K562 (cell line): ENCODE results near the gene NLGN3. TPM values are rescaled to one million over a fixed set of nuclear protein-coding genes. Genes with fewer than 3 reads are reported as not detected.

Source experiments
- ELF4 ChIP-seq: fragments of 450-650 bp; formaldehyde crosslinking; IDR thresholded peaks from 2 replicates; pipeline ENCODE4 v1.4.0; 2022; ENCODE audit warnings: missing genetic modification characterization
- KLF16 ChIP-seq: IDR thresholded peaks from 2 replicates; pipeline ENCODE4 v1.6.1; 2016; ENCODE audit warnings: antibody characterized with exemption
- MAZ ChIP-seq, 2 experiments: fragments of 450-650 bp in 1 of 2; sonication (generic) in 1 of 2; formaldehyde crosslinking; IDR thresholded peaks in 1 of 2; conservative IDR thresholded peaks in 1 of 2; 2 replicates each; pipeline versions ENCODE4 v1.4.0 to v1.5.0; 2020; ENCODE audit warnings: mild to moderate bottlenecking in 1 of 2, missing genetic modification reagents in 1 of 2
- NCOA1 ChIP-seq: fragments of 450-650 bp; IDR thresholded peaks from 2 replicates; pipeline ENCODE4 v1.6.1; 2016; ENCODE audit warnings: low read depth
- RAD21 ChIP-seq, 2 experiments: fragments of 250-450 bp in 1 of 2; fragments of 450-650 bp in 1 of 2; sonication (Bioruptor Pico) in 1 of 2; formaldehyde crosslinking in 1 of 2; IDR thresholded peaks in 1 of 2; conservative IDR thresholded peaks in 1 of 2; 2 replicates each; pipeline versions ENCODE4 v1.4.0 to v1.8.0; 2020 to 2022; ENCODE audit warnings: mild to moderate bottlenecking in 2 of 2, moderate library complexity in 1 of 2
- SMC3 ChIP-seq: conservative IDR thresholded peaks from 2 replicates; pipeline ENCODE4 v1.6.1; 2011; ENCODE audit warnings: low read depth, low read length, improper control_type of control experiment; ENCODE audit not compliant: insufficient read depth
- SP1 ChIP-seq: sonication (generic); formaldehyde crosslinking; IDR thresholded peaks from 2 replicates; pipeline ENCODE4 v1.8.1; 2022; ENCODE audit warnings: mild to moderate bottlenecking, missing genetic modification reagents
- TOE1 ChIP-seq, 2 experiments: fragments of 450-650 bp in 1 of 2; sonication (generic) in 1 of 2; formaldehyde crosslinking in 1 of 2; IDR thresholded peaks; 2 replicates each; pipeline versions ENCODE4 v1.7.1 to v1.8.0; 2016 to 2022; ENCODE audit warnings: borderline replicate concordance in 2 of 2, mild to moderate bottlenecking in 2 of 2, antibody characterized with exemption in 1 of 2, inconsistent platforms in 1 of 2, low read depth in 1 of 2, missing genetic modification reagents in 1 of 2, moderate library complexity in 1 of 2
- ZNF121 ChIP-seq: sonication (generic); formaldehyde crosslinking; conservative IDR thresholded peaks from 2 replicates; pipeline ENCODE4 v1.8.0; 2022; ENCODE audit warnings: missing genetic modification reagents
- polyA plus RNA-seq, 8 experiments: library from polyadenylated mRNA; depleted of rRNA in 4 of 8; stranded (reverse) in 5 of 8; unstranded in 3 of 8; fragments of >200 nt; fragmentation: Nextera tagmentation in 2 of 8; fragmentation: Illumina TruSeq in 1 of 8; extraction: Ambion mirVana in 2 of 8; extraction: Trizol in 1 of 8; gene quantifications; 2 replicates each; pipeline versions ENCODE4 v1.2.1 to v1.2.3, GENCODE V29; 2011 to 2014; ENCODE audit warnings: inconsistent platforms in 1 of 8, missing spikeins in 1 of 8
- total RNA-seq, 7 experiments: library from RNA; depleted of rRNA in 6 of 7; stranded (reverse); fragments of >200 nt in 6 of 7; fragmentation: Illumina TruSeq in 2 of 7; extraction: Trizol in 2 of 7; gene quantifications; 2 replicates each; pipeline versions ENCODE4 v1.2.1 to v1.2.3, GENCODE V29; 2011 to 2021; ENCODE audit warnings: low replicate concordance in 1 of 7
- TF ChIP-seq, protein P1 (sequence below): fragments of 250-450 bp; sonication (Bioruptor Pico); IDR thresholded peaks from 2 replicates; pipeline ENCODE4 v1.5.0; 2021
- TF ChIP-seq, protein P2 (sequence below): sonication (generic); formaldehyde crosslinking; IDR thresholded peaks from 2 replicates; pipeline ENCODE4 v1.8.1; 2022; ENCODE audit warnings: missing genetic modification reagents
- TF ChIP-seq, protein P3 (sequence below): fragments of 450-650 bp; formaldehyde crosslinking; IDR thresholded peaks from 2 replicates; pipeline ENCODE4 v1.4.0; 2020; ENCODE audit warnings: mild to moderate bottlenecking, moderate library complexity
- TF ChIP-seq, protein P4 (sequence below): conservative IDR thresholded peaks from 2 replicates; pipeline ENCODE4 v1.6.1; 2011; ENCODE audit warnings: low read depth, mild to moderate bottlenecking, low read length; ENCODE audit not compliant: control insufficient read depth
- TF ChIP-seq, protein P5 (sequence below), 2 experiments: IDR thresholded peaks in 1 of 2; conservative IDR thresholded peaks in 1 of 2; 2 replicates each; pipeline ENCODE4 v1.6.1; 2016; ENCODE audit warnings: low read depth in 2 of 2, mild to moderate bottlenecking in 1 of 2, missing compliant biosample characterization in 1 of 2, missing genetic modification characterization in 1 of 2, moderate library complexity in 1 of 2
- TF ChIP-seq, protein P6 (sequence below): IDR thresholded peaks from 2 replicates; pipeline ENCODE4 v1.6.1; 2011; ENCODE audit warnings: borderline replicate concordance, low read depth, mild to moderate bottlenecking, moderate library complexity, low read length; ENCODE audit not compliant: insufficient read depth, poor library complexity, severe bottlenecking

Gene NLGN3
- total and polyA plus RNA-seq, 9 of the 15 experiments (the other 6 are each of a cell fraction or from before 2014, with no cell fraction given) = 0.03 to 0.86 (median 0.25) TPM

DNA sequence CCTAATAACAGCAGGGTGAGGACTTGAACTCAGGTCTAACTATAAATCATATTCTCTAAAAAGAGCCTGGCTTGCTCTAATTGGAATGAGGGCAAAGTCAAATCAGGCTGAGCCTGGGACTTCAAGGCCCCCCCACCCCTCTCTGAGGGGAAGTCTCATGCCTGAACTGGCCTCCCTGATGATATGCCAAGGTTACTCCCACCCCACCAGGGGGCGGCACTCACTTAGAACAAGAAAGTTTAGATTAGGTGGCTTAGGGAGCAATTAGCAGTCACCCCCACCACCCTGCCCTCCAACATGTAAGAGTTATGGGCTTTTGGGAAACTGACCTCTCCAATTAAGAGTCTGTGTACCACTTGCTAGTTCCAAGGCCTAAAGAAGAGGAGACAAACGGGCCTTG lies 46.3 kb upstream of the NLGN3 start (continued):
- TF ChIP-seq, protein P1, sequence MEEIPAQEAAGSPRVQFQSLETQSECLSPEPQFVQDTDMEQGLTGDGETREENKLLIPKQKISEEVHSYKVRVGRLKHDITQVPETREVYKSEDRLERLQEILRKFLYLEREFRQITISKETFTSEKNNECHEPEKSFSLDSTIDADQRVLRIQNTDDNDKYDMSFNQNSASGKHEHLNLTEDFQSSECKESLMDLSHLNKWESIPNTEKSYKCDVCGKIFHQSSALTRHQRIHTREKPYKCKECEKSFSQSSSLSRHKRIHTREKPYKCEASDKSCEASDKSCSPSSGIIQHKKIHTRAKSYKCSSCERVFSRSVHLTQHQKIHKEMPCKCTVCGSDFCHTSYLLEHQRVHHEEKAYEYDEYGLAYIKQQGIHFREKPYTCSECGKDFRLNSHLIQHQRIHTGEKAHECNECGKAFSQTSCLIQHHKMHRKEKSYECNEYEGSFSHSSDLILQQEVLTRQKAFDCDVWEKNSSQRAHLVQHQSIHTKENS (CRISPR knock-in tag) = no peak
- TF ChIP-seq, protein P2, sequence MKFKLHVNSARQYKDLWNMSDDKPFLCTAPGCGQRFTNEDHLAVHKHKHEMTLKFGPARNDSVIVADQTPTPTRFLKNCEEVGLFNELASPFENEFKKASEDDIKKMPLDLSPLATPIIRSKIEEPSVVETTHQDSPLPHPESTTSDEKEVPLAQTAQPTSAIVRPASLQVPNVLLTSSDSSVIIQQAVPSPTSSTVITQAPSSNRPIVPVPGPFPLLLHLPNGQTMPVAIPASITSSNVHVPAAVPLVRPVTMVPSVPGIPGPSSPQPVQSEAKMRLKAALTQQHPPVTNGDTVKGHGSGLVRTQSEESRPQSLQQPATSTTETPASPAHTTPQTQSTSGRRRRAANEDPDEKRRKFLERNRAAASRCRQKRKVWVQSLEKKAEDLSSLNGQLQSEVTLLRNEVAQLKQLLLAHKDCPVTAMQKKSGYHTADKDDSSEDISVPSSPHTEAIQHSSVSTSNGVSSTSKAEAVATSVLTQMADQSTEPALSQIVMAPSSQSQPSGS (CRISPR knock-in tag) = no peak
- TF ChIP-seq, protein P3, sequence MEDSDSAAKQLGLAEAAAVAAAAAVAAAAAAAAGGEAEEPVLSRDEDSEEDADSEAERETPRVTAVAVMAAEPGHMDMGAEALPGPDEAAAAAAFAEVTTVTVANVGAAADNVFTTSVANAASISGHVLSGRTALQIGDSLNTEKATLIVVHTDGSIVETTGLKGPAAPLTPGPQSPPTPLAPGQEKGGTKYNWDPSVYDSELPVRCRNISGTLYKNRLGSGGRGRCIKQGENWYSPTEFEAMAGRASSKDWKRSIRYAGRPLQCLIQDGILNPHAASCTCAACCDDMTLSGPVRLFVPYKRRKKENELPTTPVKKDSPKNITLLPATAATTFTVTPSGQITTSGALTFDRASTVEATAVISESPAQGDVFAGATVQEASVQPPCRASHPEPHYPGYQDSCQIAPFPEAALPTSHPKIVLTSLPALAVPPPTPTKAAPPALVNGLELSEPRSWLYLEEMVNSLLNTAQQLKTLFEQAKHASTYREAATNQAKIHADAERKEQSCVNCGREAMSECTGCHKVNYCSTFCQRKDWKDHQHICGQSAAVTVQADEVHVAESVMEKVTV (CRISPR knock-in tag) = peak; percentile 58
- TF ChIP-seq ZNF121 (CRISPR knock-in tag) = no peak
- peak; percentile 79 to 89 for TF ChIP-seq RAD21 (CRISPR knock-in tag; conservative IDR thresholded peaks at IDR 0.05 in 1 of 2, IDR thresholded peaks at IDR 0.05 in 1 of 2)
- no peak for TF ChIP-seq TOE1 (IDR thresholded peaks at IDR 0.05; ENCODE audit: borderline replicate concordance)
- TF ChIP-seq TOE1 (CRISPR knock-in tag; IDR thresholded peaks at IDR 0.05; ENCODE audit: borderline replicate concordance, low read depth) = no peak
- TF ChIP-seq KLF16 = 0 out of 2 replicates have a peak, but pooled peaks have one; percentile 12
- no peak for TF ChIP-seq NCOA1
- no peak for TF ChIP-seq ELF4 (CRISPR knock-in tag)
- no peak for TF ChIP-seq SP1
- TF ChIP-seq SMC3 = peak; percentile 44; the same call in 1 of the 2 replicates
- TF ChIP-seq MAZ (CRISPR knock-in tag; conservative IDR thresholded peaks at IDR 0.05 in 1 of 2, IDR thresholded peaks at IDR 0.05 in 1 of 2) = peak in 1 of 2 experiments; percentile 55; a peak in 1 of 4 replicates
- TF ChIP-seq, protein P4, sequence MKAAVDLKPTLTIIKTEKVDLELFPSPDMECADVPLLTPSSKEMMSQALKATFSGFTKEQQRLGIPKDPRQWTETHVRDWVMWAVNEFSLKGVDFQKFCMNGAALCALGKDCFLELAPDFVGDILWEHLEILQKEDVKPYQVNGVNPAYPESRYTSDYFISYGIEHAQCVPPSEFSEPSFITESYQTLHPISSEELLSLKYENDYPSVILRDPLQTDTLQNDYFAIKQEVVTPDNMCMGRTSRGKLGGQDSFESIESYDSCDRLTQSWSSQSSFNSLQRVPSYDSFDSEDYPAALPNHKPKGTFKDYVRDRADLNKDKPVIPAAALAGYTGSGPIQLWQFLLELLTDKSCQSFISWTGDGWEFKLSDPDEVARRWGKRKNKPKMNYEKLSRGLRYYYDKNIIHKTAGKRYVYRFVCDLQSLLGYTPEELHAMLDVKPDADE = no peak
- TF ChIP-seq, protein P5, sequence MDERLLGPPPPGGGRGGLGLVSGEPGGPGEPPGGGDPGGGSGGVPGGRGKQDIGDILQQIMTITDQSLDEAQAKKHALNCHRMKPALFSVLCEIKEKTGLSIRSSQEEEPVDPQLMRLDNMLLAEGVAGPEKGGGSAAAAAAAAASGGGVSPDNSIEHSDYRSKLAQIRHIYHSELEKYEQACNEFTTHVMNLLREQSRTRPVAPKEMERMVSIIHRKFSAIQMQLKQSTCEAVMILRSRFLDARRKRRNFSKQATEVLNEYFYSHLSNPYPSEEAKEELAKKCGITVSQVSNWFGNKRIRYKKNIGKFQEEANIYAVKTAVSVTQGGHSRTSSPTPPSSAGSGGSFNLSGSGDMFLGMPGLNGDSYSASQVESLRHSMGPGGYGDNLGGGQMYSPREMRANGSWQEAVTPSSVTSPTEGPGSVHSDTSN (CRISPR knock-in tag; IDR thresholded peaks at IDR 0.05; ENCODE audit: low read depth) = no peak
- TF ChIP-seq, protein P5 (tag; conservative IDR thresholded peaks at IDR 0.05; ENCODE audit: low read depth) = 0 out of 2 replicates have a peak, but pooled peaks have one; percentile 10
- TF ChIP-seq, protein P6, sequence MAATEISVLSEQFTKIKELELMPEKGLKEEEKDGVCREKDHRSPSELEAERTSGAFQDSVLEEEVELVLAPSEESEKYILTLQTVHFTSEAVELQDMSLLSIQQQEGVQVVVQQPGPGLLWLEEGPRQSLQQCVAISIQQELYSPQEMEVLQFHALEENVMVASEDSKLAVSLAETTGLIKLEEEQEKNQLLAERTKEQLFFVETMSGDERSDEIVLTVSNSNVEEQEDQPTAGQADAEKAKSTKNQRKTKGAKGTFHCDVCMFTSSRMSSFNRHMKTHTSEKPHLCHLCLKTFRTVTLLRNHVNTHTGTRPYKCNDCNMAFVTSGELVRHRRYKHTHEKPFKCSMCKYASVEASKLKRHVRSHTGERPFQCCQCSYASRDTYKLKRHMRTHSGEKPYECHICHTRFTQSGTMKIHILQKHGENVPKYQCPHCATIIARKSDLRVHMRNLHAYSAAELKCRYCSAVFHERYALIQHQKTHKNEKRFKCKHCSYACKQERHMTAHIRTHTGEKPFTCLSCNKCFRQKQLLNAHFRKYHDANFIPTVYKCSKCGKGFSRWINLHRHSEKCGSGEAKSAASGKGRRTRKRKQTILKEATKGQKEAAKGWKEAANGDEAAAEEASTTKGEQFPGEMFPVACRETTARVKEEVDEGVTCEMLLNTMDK = peak; percentile 60
